Measurements from ENCODE around the gene NAGPA. TPM values are rescaled to one million over a fixed set of nuclear protein-coding genes. Genes with fewer than 3 reads are reported as not detected.
A peak's percentile ranks its signal among the peaks of the same experiment; 100 is the strongest.

NAGPA gene
- total and polyA plus RNA-seq, 7 donors: 4.4 to 12.3 (median 6.9) TPM

- no peak for DNase-seq
- intact Hi-C loops (cut with DNase I): no loop called here
- no peaks in the 10 kb centered on the region for H3K9me3 ChIP-seq
- no peaks in the 10 kb centered on the region for H3K36me3 ChIP-seq (ENCODE audit: insufficient read depth in 1 of 2, low read depth in 1 of 2)
- no peak overlapping the region for H3K27ac ChIP-seq
- 81 to 89% (median 85%) methylated on average over 8 of the region's 8 CpGs for WGBS, 3 donors
- no peaks in the 10 kb centered on the region for H3K4me1 ChIP-seq
- peaks cover 0 to 7% (median 0%) of the 10 kb centered on the region in 3 donors for H3K27me3 ChIP-seq (ENCODE audit: insufficient read depth in 3 of 3, low read length in 2 of 3)
- no peak for ATAC-seq
- no peak for TF ChIP-seq CTCF (IDR thresholded peaks at IDR 0.05)
- H3K4me3 ChIP-seq: no peak overlapping the region
These were observed 43.3 kb downstream of the NAGPA start for GRCh38 chr16:4990415-4990814.

GRCh38 chr16:4989391-4990006 is 44.2 kb downstream of the NAGPA start:
- Histone ChIP-seq H3K9me3 (no peaks in the 10 kb centered on the region), H3K27me3 (ENCODE audit: insufficient read depth in 3 of 3, low read length in 2 of 3) (peaks cover 0 to 7% (median 0%) of the 10 kb centered on the region in 3 donors), H3K4me1 (no peaks in the 10 kb centered on the region), H3K4me3 (no peak overlapping the region), H3K36me3 (ENCODE audit: insufficient read depth in 1 of 2, low read depth in 1 of 2) (no peaks in the 10 kb centered on the region), H3K27ac (no peak overlapping the region)
- intact Hi-C loops (cut with DNase I): no loop called here
- ATAC-seq (no peak), DNase-seq (no peak)
- TF ChIP-seq CTCF (IDR thresholded peaks at IDR 0.05): no peak
- 67 to 79% (median 79%) methylated on average over 9 of the region's 9 CpGs for WGBS, 3 donors

GRCh38 chr16:4988647-4989046 is 45.1 kb downstream of the NAGPA start:
- Histone ChIP-seq H3K4me3 (no peak overlapping the region), H3K9me3 (no peaks in the 10 kb centered on the region), H3K27ac (no peak overlapping the region), H3K27me3 (ENCODE audit: insufficient read depth in 3 of 3, low read length in 2 of 3) (peaks cover 0 to 7% (median 0%) of the 10 kb centered on the region in 3 donors), H3K4me1 (no peaks in the 10 kb centered on the region), H3K36me3 (ENCODE audit: insufficient read depth in 1 of 2, low read depth in 1 of 2) (no peaks in the 10 kb centered on the region)
- WGBS, 3 donors: 90 to 92% (median 91%) methylated on average over 5 of the region's 5 CpGs
- no peak for DNase-seq
- no peak for TF ChIP-seq CTCF (IDR thresholded peaks at IDR 0.05)
- no peak for ATAC-seq
- intact Hi-C loops (cut with DNase I): no loop called here

GRCh38 chr16:4987580-4988374 is 46.0 kb downstream of the NAGPA start:
- H3K4me3 ChIP-seq: peak overlapping the region; percentile 22
- intact Hi-C loops (cut with DNase I): no loop called here
- peaks cover 0 to 7% (median 0%) of the 10 kb centered on the region in 3 donors for H3K27me3 ChIP-seq (ENCODE audit: insufficient read depth in 3 of 3, low read length in 2 of 3)
- DNase-seq (no peak), ATAC-seq (peak; percentile 36 to 62 (median 44))
- no peaks in the 10 kb centered on the region for H3K36me3 ChIP-seq (ENCODE audit: insufficient read depth in 1 of 2, low read depth in 1 of 2)
- H3K9me3 ChIP-seq: no peaks in the 10 kb centered on the region
- no peaks in the 10 kb centered on the region for H3K4me1 ChIP-seq
- no peak overlapping the region for H3K27ac ChIP-seq
- WGBS, 3 donors: 25 to 39% (median 26%) methylated on average over 39 to 60 of the region's 60 CpGs
- no peak for TF ChIP-seq CTCF (IDR thresholded peaks at IDR 0.05)

Data from psoas muscle (tissue), 8 donors.